Measurements from ENCODE around the gene STOX2. TPM values are rescaled to one million over a fixed set of nuclear protein-coding genes. Genes with fewer than 3 reads are reported as not detected.

The STOX2 gene
- total and polyA plus RNA-seq, 2 donors (not counting 3 experiments of a cell fraction or from before 2014, with no cell fraction given), result 0.03 to 0.24 TPM

- Histone ChIP-seq H3K36me3 (ENCODE audit: control insufficient read depth in 2 of 2, extremely low read depth in 1 of 2, insufficient read depth in 2 of 2, low read length in 2 of 2) (no peaks in the 10 kb centered on the region), H3K27me3 (ENCODE audit: control insufficient read depth in 2 of 2, insufficient read depth in 2 of 2, low read length in 2 of 2) (no peaks in the 10 kb centered on the region), H3K27ac (ENCODE audit: insufficient read depth, low read depth, low read length) (no peak overlapping the region), H3K9ac (replicated peaks; ENCODE audit: extremely low read depth, insufficient read depth, low read length) (no peak overlapping the region), H3K79me2 (ENCODE audit: control insufficient read depth, insufficient read depth, low read length) (no peaks in the 10 kb centered on the region), H2AFZ (ENCODE audit: low read depth, low read length) (no peak overlapping the region), H3K4me2 (ENCODE audit: insufficient read depth, low read length) (no peak overlapping the region), H3K4me1 (ENCODE audit: control insufficient read depth, extremely low read depth, insufficient read depth, low read length) (no peaks in the 10 kb centered on the region), H3K9me1 (replicated peaks; ENCODE audit: control insufficient read depth, extremely low read depth, insufficient read depth, low read length) (no peaks in the 10 kb centered on the region), H4K20me1 (replicated peaks; ENCODE audit: control insufficient read depth, extremely low read depth, insufficient read depth, low read length) (no peaks in the 10 kb centered on the region), H3K9me3 (replicated peaks; ENCODE audit: control insufficient read depth, insufficient read depth, low read length) (no peaks in the 10 kb centered on the region), H3K4me3 (replicated peaks in 1 of 3; ENCODE audit: insufficient read depth in 1 of 3, low read depth in 1 of 3, low read length in 3 of 3) (no peak overlapping the region)
- dilution Hi-C loops (cut with MboI; ENCODE audit: extremely low pct_ligation_motif_present, low sequenced_read_pairs) (no loop called here), intact Hi-C loops (cut with micrococcal nuclease) (no loop called here)
- no TSS peak for BruUV-seq (replicated peaks)
- POLR2A ChIA-PET, result no interaction called here
- no peak for TF ChIP-seq POLR2A (IDR thresholded peaks at IDR 0.05; ENCODE audit: low read depth, low read length)
- no peak for TF ChIP-seq EZH2 (IDR thresholded peaks at IDR 0.05; ENCODE audit: borderline replicate concordance, low read depth, low read length, severe bottlenecking)
- TF ChIP-seq FOS (IDR thresholded peaks at IDR 0.05; ENCODE audit: borderline replicate concordance, insufficient read depth, low read length), result no peak
- no peak for TF ChIP-seq MYC (IDR thresholded peaks at IDR 0.05; ENCODE audit: low read depth, low read length)
- TF ChIP-seq JUN (IDR thresholded peaks at IDR 0.05; ENCODE audit: borderline replicate concordance, insufficient read depth, insufficient read length, low read depth), result no peak
- TF ChIP-seq, protein P1, sequence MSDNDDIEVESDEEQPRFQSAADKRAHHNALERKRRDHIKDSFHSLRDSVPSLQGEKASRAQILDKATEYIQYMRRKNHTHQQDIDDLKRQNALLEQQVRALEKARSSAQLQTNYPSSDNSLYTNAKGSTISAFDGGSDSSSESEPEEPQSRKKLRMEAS (IDR thresholded peaks at IDR 0.05; ENCODE audit: insufficient read depth, insufficient read length), result no peak
- no peak for TF ChIP-seq CTCF (IDR thresholded peaks at IDR 0.05; ENCODE audit: extremely low read depth in 1 of 2, insufficient read depth in 1 of 2, low read depth in 1 of 2, low read length in 2 of 2)
- no peak for TF ChIP-seq GATA2 (IDR thresholded peaks at IDR 0.05; ENCODE audit: insufficient read depth, insufficient read length, low read depth, low read length)
- no peak for TF ChIP-seq POLR2AphosphoS5 (IDR thresholded peaks at IDR 0.05; ENCODE audit: insufficient read depth, low read depth, low read length)
- DNase-seq (ENCODE audit: low read depth, low spot score) (no peak), FAIRE-seq (no peak)
- CTCF ChIA-PET, result no interaction called here
Measured at GRCh38 chr4:183996868-183997267, 91.8 kb downstream of the STOX2 start.
